ENCODE measurements around the gene OBSCN.
"Not testable (repeated sequence)": the region's sequence is repeated elsewhere in the genome, so short reads cannot be mapped to it uniquely, and the experiment has no call there.

Gene OBSCN

GRCh38 chr1:228265167-228265566 lies 57.3 kb downstream of the OBSCN start:
- no peak for DNase-seq

GRCh38 chr1:228267962-228268880 lies 60.4 kb downstream of the OBSCN start:
- no peak for DNase-seq

- DNase-seq, result no peak
Measured at GRCh38 chr1:228268881-228269265, 61.0 kb downstream of the OBSCN start.

DNA sequence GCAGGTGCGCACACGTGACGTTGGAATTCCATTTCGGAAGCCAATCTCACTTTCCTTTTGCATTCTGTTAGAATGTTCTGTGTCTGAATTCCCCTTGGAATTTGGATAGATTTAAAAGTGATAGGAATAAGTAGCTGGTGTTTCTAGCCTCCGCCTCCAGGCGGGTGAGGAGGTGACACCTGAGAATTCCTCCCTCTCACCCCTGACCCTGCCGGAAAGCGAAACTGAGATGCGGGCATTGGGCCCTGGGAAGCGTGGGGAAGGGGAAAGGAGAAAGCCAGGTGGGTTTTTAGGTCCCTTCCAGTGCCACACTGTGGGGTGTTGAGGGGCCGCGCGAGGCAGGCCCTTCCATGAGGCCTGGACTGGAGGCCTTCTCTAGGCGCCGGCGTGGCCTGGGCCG lies 61.6 kb downstream of the OBSCN start:
- not testable (repeated sequence) for DNase-seq

DNA sequence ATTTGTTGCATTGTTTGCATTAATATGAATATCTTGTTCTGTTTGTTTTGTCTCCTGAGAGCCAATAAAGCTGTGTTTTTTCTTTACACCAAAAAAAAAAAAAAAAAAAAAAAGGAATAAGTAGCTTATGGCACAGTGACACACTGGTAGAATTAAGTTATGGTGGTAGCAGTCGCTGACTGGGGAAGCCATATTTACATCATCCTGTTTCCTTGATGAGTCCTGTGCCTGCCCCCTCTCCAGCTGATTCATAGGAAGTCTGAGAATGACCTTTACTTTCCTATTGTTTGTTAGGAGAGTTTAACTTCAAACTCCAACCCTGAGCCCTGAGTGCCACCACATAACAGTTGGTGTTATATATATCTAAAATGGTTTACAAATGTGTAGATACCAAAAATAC lies 62.2 kb downstream of the OBSCN start:
- DNase-seq, result no peak

DNA sequence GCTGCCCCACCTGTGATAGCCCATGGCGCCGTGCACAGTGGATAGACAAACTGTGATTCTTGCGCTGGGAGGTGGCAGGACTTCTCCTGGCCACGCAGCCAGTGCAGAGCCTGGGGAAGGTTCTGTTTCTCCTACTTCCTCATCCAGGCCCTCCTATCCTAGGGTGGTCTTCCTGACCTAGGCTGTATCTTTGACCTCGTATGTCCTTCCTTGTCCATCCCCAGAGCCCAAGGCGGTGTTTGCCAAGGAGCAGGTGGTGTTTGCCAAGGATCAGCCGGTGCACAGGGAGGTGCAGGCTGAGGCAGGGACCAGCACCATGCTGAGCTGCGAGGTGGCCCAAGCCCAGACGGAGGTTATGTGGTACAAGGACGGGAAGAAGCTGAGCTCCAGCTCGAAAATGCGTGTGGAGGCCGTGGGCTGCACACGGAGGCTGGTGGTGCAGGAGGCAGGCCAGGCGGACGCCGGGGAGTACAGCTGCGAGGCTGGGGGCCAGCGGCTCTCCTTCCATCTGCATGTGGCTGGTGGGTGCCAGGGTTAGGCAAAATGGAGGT lies 63.9 kb downstream of the OBSCN start:
- DNase-seq, result no peak

DNA sequence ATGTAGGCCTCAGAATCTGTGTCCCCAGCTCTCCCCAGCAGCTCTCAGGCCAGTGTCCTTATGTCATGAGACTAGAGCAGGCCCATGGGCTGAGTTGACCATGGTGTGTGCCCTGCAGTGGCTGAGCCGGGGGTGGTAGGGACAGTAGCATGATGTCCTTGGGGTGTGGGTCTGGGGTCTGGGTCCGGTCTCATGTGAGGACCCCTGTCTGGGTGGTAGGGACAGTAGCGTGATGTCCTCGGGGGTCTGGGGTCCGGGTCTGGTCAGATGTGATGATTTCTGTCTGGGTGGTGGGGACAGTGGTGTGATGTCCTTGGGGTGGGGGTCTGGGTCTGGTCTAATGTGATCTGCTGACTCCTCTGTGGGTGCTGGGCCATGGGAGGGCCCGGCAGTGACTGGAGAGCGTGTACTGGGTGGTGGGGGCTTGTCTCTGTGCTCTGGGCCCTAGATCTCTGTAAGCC lies 64.5 kb downstream of the OBSCN start:
- no peak for DNase-seq

GRCh38 chr1:228272831-228273571 lies 65.2 kb downstream of the OBSCN start:
- no peak for DNase-seq

DNA sequence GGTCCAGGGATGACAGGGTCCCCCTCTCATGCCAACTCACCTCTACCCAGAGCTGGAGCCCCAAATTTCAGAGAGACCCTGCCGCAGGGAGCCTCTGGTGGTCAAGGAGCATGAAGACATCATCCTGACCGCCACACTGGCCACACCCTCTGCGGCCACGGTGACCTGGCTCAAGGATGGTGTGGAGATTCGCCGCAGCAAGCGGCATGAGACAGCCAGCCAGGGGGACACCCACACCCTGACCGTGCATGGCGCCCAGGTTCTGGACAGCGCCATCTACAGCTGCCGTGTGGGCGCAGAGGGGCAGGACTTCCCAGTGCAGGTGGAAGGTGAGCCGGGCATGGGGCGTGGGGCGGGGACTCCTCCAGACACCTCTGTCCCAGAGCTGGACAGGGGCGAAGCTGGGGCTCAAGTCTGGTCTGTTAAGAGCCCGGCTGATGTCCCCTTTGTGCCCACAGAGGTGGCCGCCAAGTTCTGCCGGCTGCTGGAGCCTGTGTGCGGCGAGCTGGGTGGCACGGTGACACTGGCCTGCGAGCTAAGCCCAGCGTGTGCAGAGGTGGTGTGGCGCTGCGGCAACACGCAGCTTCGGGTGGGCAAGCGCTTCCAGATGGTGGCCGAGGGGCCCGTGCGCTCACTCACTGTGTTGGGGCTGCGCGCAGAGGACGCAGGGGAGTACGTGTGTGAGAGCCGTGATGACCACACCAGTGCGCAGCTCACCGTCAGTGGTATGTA lies 66.0 kb downstream of the OBSCN start:
- DNase-seq, result no peak

GRCh38 chr1:228274452-228275178 lies 66.8 kb downstream of the OBSCN start:
- no peak for DNase-seq

DNA sequence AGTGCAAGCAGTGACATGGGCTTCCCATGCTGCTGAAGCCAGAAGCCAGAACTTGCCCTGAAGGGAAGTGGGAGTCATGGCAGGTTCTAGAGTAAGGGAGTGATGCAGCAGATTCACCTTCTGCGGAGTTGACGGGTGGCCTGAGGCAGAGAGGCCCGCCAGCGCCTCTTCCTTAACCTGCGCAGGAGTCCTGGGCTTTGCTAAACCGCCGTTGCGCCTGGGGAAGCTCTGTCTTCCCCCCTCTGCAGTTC lies 67.3 kb downstream of the OBSCN start:
- no peak for DNase-seq

DNA sequence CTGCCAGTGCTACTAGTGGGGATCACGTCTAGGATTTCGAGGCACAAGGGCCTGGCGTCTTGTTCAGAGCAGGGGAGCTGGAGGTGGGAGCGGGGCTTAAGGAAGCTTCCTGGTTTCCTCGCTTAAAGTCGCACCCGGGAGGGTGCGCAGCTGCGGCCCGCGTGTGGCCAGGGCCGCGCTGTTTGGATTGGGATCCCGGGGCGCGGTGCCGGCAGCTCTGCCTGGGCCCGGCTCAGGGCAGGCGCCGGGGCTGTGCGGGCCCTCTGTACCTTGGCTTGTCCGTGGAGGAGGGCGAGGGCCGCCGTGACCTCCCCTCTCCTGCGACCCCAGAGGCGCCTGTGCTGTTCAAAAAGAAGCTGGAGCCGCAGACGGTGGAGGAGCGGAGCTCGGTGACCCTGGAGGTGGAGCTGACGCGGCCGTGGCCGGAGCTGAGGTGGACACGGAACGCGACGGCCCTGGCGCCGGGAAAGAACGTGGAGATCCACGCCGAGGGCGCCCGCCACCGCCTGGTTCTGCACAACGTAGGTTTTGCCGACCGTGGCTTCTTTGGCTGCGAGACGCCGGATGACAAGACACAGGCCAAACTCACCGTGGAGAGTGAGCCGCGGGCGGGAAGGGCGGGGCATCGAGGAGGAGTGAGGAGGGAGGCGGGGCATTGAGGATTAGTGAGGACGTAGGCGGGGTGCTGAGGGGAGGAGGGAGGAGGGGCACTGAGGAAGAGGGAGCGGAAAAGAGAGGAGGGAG lies 67.8 kb downstream of the OBSCN start:
- peak; percentile 91 for DNase-seq

DNA sequence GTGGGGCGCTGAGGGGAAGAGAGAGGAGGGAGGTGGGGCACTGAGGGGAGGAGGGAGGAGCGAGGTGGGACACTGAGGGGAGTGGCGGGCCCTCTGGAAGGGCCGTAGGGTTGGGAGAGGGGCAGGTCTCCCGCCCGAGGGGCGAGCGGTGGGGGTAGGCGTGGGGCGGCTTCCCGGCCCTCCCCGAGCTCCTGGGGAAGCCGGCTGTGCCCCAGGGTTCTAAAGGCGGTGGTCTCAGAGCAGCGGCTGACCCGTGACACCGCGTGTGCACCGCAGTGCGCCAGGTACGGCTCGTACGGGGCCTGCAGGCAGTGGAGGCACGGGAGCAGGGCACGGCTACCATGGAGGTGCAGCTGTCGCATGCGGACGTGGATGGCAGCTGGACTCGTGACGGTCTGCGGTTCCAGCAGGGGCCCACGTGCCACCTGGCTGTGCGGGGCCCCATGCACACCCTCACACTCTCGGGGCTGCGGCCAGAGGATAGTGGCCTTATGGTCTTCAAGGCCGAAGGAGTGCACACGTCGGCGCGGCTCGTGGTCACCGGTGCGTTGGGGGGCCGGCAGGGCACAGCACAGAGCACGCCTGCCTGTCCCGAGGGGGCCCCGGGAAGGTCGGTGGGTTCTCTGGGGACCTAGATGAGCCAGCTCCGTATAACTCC lies 68.5 kb downstream of the OBSCN start:
- DNase-seq, result no peak

DNA sequence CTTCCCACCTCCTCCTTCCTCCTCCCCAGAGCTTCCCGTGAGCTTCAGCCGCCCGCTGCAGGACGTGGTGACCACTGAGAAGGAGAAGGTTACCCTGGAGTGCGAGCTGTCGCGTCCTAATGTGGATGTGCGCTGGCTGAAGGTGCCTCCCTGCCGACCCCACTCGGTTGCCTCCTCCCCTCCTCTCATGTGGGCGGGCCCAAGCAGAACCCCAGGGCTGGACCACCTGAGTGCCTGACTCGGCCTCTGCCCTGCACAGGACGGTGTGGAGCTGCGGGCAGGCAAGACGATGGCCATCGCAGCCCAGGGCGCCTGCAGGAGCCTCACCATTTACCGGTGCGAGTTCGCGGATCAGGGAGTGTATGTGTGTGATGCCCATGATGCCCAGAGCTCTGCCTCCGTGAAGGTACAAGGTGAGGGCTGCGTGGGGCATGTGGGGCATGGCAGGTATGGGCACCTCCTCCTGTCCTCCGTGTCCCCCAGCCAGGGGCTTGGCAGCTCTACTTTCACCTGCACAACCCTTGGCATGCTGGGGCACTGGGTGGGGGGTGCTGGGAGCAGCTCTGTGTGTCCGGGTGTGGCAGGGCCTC lies 69.2 kb downstream of the OBSCN start:
- DNase-seq, result no peak

DNA sequence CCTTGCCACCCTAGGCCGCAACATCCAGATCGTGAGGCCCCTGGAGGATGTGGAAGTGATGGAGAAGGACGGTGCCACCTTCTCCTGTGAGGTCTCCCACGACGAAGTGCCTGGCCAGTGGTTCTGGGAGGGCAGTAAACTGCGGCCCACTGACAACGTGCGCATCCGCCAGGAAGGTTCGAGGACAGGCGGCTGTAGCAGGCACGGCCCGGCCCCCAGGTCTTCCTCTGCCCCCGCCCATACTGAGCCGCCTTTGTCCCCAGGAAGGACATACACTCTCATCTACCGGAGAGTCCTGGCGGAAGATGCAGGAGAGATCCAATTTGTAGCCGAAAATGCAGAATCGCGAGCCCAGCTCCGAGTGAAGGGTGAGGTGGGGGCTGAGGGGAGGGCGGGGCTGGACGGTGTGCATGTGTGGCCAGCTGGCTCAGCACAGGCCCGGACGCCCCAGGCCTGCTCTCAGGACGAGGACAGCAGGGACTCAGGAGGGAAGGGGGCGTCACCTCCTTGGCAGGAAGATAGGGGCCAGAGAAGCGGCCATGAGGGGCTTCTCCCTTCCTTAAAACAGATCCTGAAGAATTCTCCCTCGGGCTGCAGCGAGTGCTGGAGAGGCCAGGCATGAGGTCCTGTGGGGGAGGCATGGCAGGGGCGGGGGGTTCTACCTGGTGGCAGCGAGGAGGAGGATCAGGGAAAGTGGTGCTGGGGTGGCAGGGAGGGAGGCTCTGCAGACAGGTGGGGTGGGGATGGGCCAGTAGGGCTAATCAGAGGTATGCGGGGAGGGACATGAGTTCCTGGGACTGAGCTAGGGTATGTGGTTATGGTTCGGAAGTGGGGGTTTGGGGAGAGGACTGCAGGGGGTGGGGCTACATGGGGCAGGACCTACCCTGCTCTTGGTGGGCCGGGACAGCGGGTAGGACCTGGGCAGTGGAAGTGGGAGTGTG lies 69.9 kb downstream of the OBSCN start:
- DNase-seq, result no peak

DNA sequence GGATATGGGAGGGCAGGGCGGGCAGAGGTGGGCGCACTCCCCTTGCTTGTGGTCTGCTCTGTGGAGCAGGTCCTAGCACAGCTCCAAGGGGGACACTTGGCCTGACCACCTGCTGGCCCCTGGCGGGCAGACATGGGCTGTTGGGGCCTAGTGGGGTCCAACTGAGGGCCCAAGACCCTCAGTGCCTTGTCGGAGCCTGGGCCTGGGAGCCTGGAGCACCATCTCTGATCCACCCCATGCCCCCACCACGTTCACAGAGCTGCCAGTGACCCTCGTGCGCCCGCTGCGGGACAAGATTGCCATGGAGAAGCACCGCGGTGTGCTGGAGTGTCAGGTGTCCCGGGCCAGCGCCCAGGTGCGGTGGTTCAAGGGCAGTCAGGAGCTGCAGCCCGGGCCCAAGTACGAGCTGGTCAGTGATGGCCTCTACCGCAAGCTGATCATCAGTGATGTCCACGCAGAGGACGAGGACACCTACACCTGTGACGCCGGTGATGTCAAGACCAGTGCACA lies 70.6 kb downstream of the OBSCN start:
- no peak for DNase-seq

DNA sequence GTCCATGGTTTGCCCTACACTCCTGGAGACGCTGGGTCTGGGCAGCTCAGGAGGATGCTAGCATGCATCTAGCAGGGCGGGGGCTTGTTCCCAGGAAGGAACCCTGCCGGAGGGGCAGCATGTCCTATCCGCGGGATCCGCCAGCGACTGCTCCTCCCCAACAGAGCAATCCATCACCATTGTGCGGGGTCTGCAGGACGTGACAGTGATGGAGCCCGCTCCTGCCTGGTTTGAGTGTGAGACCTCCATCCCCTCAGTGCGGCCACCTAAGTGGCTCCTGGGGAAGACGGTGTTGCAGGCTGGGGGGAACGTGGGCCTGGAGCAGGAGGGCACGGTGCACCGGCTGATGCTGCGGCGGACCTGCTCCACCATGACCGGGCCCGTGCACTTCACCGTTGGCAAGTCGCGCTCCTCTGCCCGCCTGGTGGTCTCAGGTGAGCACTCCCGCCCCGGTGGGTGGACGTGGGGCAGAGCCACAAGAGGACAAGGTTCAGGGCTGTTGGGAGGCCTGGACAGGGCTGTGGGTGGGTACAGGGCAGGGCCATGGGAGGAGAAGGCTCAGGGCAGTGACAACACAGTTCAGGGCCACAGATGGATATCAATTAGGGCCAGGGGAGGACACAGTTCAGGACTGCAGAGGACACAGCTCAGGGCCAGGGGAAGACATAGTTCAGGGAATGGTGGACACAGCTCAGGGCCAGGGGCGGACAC lies 71.3 kb downstream of the OBSCN start:
- no peak for DNase-seq

- DNase-seq, result no peak
Measured at GRCh38 chr1:228279722-228280105, 71.9 kb downstream of the OBSCN start.

Measured in CD4-positive, alpha-beta T cell treated with Interleukin-15 for 1 hour (primary cell).